H1 (cell line): ENCODE measurements around the gene SLC39A8. TPM values are rescaled to one million over a fixed set of nuclear protein-coding genes. Genes with fewer than 3 reads are reported as not detected.

ENCODE experiments used
- CTCF ChIA-PET: fragments of 300-600 bp; sonication (Branson Sonifier 250); formaldehyde crosslinking; loops from one replicate; lab custom pipeline; 2021; ENCODE audit not compliant: partially characterized antibody; lab: Charles Lee
- POLR2A ChIA-PET: fragments of 300-600 bp; sonication (Branson Sonifier 250); formaldehyde crosslinking; loops from one replicate; lab custom pipeline; 2021; ENCODE audit warnings: inconsistent platforms; ENCODE audit not compliant: partially characterized antibody; lab: Charles Lee
- DNase-seq, 2 experiments: peaks; one replicate each; pipeline versions ENCODE4 v3.0.0 to v3.0.0-alpha.2; 2010 to 2022; ENCODE audit warnings: low spot score in 2 of 2, low read depth in 1 of 2, mixed read lengths in 1 of 2
- FAIRE-seq: peaks from 2 replicates; lab custom pipeline; 2011; peaks lifted over from hg19 to GRCh38; lab: Jason Lieb, UNC
- H2AFZ ChIP-seq: 2 replicates; pipeline ENCODE4 v1.8.1; 2012; ENCODE audit warnings: low read length, inconsistent platforms
- H2AK5ac ChIP-seq: 2 replicates; pipeline ENCODE4 v1.6.1; 2013; ENCODE audit warnings: low read depth, low read length
- H2BK120ac ChIP-seq: replicated peaks from 2 replicates; pipeline ENCODE3; 2013; ENCODE audit warnings: low read depth, low read length, inconsistent platforms
- H2BK12ac ChIP-seq: 2 replicates; pipeline ENCODE4 v1.6.1; 2013; ENCODE audit warnings: low read depth, low read length
- H2BK15ac ChIP-seq: 2 replicates; pipeline ENCODE4 v1.6.1; 2013; ENCODE audit warnings: low read length
- H2BK20ac ChIP-seq: 2 replicates; pipeline ENCODE4 v1.6.1; 2013; ENCODE audit warnings: low read length
- H2BK5ac ChIP-seq: 2 replicates; pipeline ENCODE4 v1.6.1; 2013; ENCODE audit warnings: low read depth, low read length
- H3K14ac ChIP-seq: 2 replicates; pipeline ENCODE4 v1.6.1; 2013; ENCODE audit warnings: inconsistent platforms; ENCODE audit not compliant: insufficient read length
- H3K18ac ChIP-seq: 2 replicates; pipeline ENCODE4 v1.6.1; 2013; ENCODE audit warnings: low read length; ENCODE audit errors: extremely low read depth
- H3K23ac ChIP-seq: 2 replicates; pipeline ENCODE4 v1.6.1; 2013; ENCODE audit warnings: inconsistent platforms; ENCODE audit not compliant: insufficient read length
- H3K23me2 ChIP-seq: 2 replicates; pipeline ENCODE4 v1.6.1; 2013; ENCODE audit warnings: low read depth, low read length
- H3K27ac ChIP-seq: 2 replicates; pipeline ENCODE4 v1.6.1; 2011; ENCODE audit warnings: low read depth, low read length, inconsistent platforms
- H3K27me3 ChIP-seq, 4 experiments: replicated peaks in 1 of 4; 1 replicate in 1 of 4; 2 replicates in 3 of 4; pipeline versions ENCODE4 v1.6.1 to v1.8.1; 2011 to 2013; ENCODE audit warnings: low read length in 3 of 4, mild to moderate bottlenecking in 3 of 4, inconsistent platforms in 2 of 4, mixed read lengths in 2 of 4, moderate library complexity in 1 of 4; ENCODE audit not compliant: control insufficient read depth in 3 of 4, insufficient read depth in 3 of 4; ENCODE audit errors: extremely low read depth in 1 of 4
- H3K36me3 ChIP-seq, 4 experiments: 2 replicates each; pipeline versions ENCODE4 v1.6.1 to v1.8.1; 2011 to 2013; ENCODE audit warnings: mild to moderate bottlenecking in 4 of 4, low read length in 3 of 4, moderate library complexity in 2 of 4, control low read depth in 1 of 4, inconsistent platforms in 1 of 4; ENCODE audit not compliant: insufficient read depth in 4 of 4, control insufficient read depth in 2 of 4
- H3K4ac ChIP-seq: replicated peaks from 2 replicates; pipeline ENCODE3; 2013; ENCODE audit warnings: low read length, low read depth, mixed read lengths, inconsistent platforms; ENCODE audit not compliant: insufficient read length
- H3K4me1 ChIP-seq, 4 experiments: replicated peaks in 1 of 4; 1 replicate in 1 of 4; 2 replicates in 3 of 4; pipeline versions ENCODE4 v1.6.1 to v1.8.1; 2011 to 2013; ENCODE audit warnings: low read length in 3 of 4, inconsistent platforms in 2 of 4, mixed read lengths in 1 of 4; ENCODE audit not compliant: insufficient read depth in 4 of 4, control insufficient read depth in 3 of 4
- H3K4me2 ChIP-seq, 2 experiments: 2 replicates each; pipeline versions ENCODE4 v1.6.1 to v1.8.1; 2011 to 2013; ENCODE audit warnings: low read depth in 2 of 2, low read length in 2 of 2, control low read depth in 1 of 2, inconsistent platforms in 1 of 2, mild to moderate bottlenecking in 1 of 2; ENCODE audit not compliant: insufficient read depth in 1 of 2
- H3K4me3 ChIP-seq, 4 experiments: fragments of 200-600, 300-600 bp in 1 of 4; sonication (generic), shearing (Covaris generic), sonication (Bioruptor Twin) in 1 of 4; 2 replicates each; pipeline versions ENCODE4 v1.5.1 to v1.8.1; 2011 to 2016; ENCODE audit warnings: low read length in 4 of 4, low read depth in 3 of 4, control low read depth in 2 of 4, inconsistent platforms in 2 of 4, mild to moderate bottlenecking in 2 of 4, mixed read lengths in 1 of 4, moderate library complexity in 1 of 4; ENCODE audit not compliant: insufficient read depth in 2 of 4; ENCODE audit errors: extremely low read depth in 1 of 4
- H3K56ac ChIP-seq: replicated peaks from 2 replicates; pipeline ENCODE3; 2013; ENCODE audit warnings: low read depth, mild to moderate bottlenecking, mixed read lengths, low read length, inconsistent platforms; ENCODE audit not compliant: insufficient read length
- H3K79me1 ChIP-seq: 2 replicates; pipeline ENCODE4 v1.6.1; 2013; ENCODE audit warnings: low read depth, low read length, control low read depth
- H3K79me2 ChIP-seq, 2 experiments: 2 replicates each; pipeline versions ENCODE4 v1.6.1 to v1.8.1; 2012 to 2013; ENCODE audit warnings: low read length in 2 of 2, mild to moderate bottlenecking in 2 of 2, inconsistent platforms in 1 of 2; ENCODE audit not compliant: insufficient read depth in 2 of 2, control insufficient read depth in 1 of 2
- H3K9ac ChIP-seq, 4 experiments: replicated peaks in 1 of 4; 1 replicate in 1 of 4; 2 replicates in 3 of 4; pipeline versions ENCODE4 v1.6.1 to v1.8.1; 2011 to 2013; ENCODE audit warnings: low read depth in 3 of 4, low read length in 3 of 4, control low read depth in 2 of 4, mild to moderate bottlenecking in 2 of 4, moderate library complexity in 2 of 4, inconsistent platforms in 1 of 4; ENCODE audit errors: extremely low read depth in 1 of 4
- H3K9me3 ChIP-seq, 2 experiments: 2 replicates each; pipeline versions ENCODE4 v1.6.1 to v1.8.1; 2012 to 2013; ENCODE audit warnings: mild to moderate bottlenecking in 2 of 2, moderate library complexity in 2 of 2, control low read depth in 1 of 2, inconsistent platforms in 1 of 2, low read depth in 1 of 2, low read length in 1 of 2, mixed read lengths in 1 of 2; ENCODE audit not compliant: insufficient read depth in 2 of 2
- H4K20me1 ChIP-seq, 2 experiments: replicated peaks in 1 of 2; 2 replicates each; pipeline versions ENCODE3 to v1.8.1; 2011 to 2013; ENCODE audit warnings: inconsistent platforms in 2 of 2, low read length in 2 of 2, mild to moderate bottlenecking in 1 of 2; ENCODE audit not compliant: insufficient read depth in 2 of 2, control insufficient read depth in 1 of 2
- H4K5ac ChIP-seq: 2 replicates; pipeline ENCODE4 v1.6.1; 2013; ENCODE audit warnings: low read length, low read depth, mixed read lengths, inconsistent platforms; ENCODE audit not compliant: insufficient read length
- H4K8ac ChIP-seq: 2 replicates; pipeline ENCODE4 v1.8.0; 2013; ENCODE audit warnings: mild to moderate bottlenecking, moderate library complexity, low read length, inconsistent platforms; ENCODE audit not compliant: insufficient read depth; ENCODE audit errors: extremely low read depth
- H4K91ac ChIP-seq: replicated peaks from 2 replicates; pipeline ENCODE3; 2013; ENCODE audit warnings: low read length, mixed read lengths, inconsistent platforms; ENCODE audit not compliant: insufficient read length
- BRCA1 ChIP-seq: IDR thresholded peaks from 2 replicates; pipeline ENCODE4 v1.6.1; 2012; ENCODE audit warnings: low read depth, low read length, improper control_type of control experiment
- CBX5 ChIP-seq: fragments of 300-800, 300-1000 bp; sonication (generic); IDR thresholded peaks from 2 replicates; pipeline ENCODE4 v1.7.1; 2016; ENCODE audit warnings: antibody characterized with exemption, low read length, low read depth
- CHD2 ChIP-seq: IDR thresholded peaks from 2 replicates; pipeline ENCODE4 v1.6.1; 2012; ENCODE audit warnings: low read length, improper control_type of control experiment
- GTF2F1 ChIP-seq: IDR thresholded peaks from 2 replicates; pipeline ENCODE4 v1.6.1; 2012; ENCODE audit warnings: low read depth, low read length, improper control_type of control experiment, borderline replicate concordance
- JUN ChIP-seq: IDR thresholded peaks from 2 replicates; pipeline ENCODE4 v1.6.1; 2011; ENCODE audit warnings: low read depth, mild to moderate bottlenecking, improper control_type of control experiment, low read length
- KDM4A ChIP-seq: IDR thresholded peaks from one replicate; pipeline ENCODE4 v1.7.1; 2012; ENCODE audit warnings: low read depth, mild to moderate bottlenecking, moderate library complexity, low read length, inconsistent platforms; ENCODE audit not compliant: severe bottlenecking
- RBBP5 ChIP-seq: IDR thresholded peaks from 2 replicates; pipeline ENCODE4 v1.7.1; 2012; ENCODE audit warnings: low read depth, mild to moderate bottlenecking, inconsistent platforms, low read length, moderate library complexity, borderline replicate concordance
- RFX5 ChIP-seq: IDR thresholded peaks from 2 replicates; pipeline ENCODE4 v1.6.1; 2011; ENCODE audit warnings: low read depth, low read length, improper control_type of control experiment, borderline replicate concordance
- RXRA ChIP-seq: IDR thresholded peaks from 2 replicates; pipeline ENCODE4 v1.6.1; 2011; ENCODE audit warnings: low read depth, mild to moderate bottlenecking, low read length, moderate library complexity; ENCODE audit not compliant: insufficient read depth
- SP2 ChIP-seq: IDR thresholded peaks from 2 replicates; pipeline ENCODE4 v1.6.1; 2012; ENCODE audit warnings: mild to moderate bottlenecking, low read length, inconsistent platforms
- SP4 ChIP-seq: IDR thresholded peaks from 2 replicates; pipeline ENCODE4 v1.6.1; 2012; ENCODE audit warnings: low read length, inconsistent platforms
- TAF1 ChIP-seq: IDR thresholded peaks from 2 replicates; pipeline ENCODE4 v1.6.1; 2011; ENCODE audit warnings: mild to moderate bottlenecking, low read depth, low read length
- TEAD4 ChIP-seq: IDR thresholded peaks from 2 replicates; pipeline ENCODE4 v1.6.1; 2012; ENCODE audit warnings: low read depth, low read length, inconsistent platforms, mixed read lengths
- USF2 ChIP-seq: IDR thresholded peaks from 2 replicates; pipeline ENCODE4 v1.6.1; 2011; ENCODE audit warnings: low read length, improper control_type of control experiment
- polyA plus RNA-seq, 7 experiments: library from polyadenylated mRNA; depleted of rRNA in 3 of 7; stranded (reverse) in 5 of 7; unstranded in 2 of 7; fragments of >200 nt in 5 of 7; fragments of 200-250 nt in 2 of 7; gene quantifications; 1 replicate in 5 of 7; 2 replicates in 1 of 7; 4 replicates in 1 of 7; pipeline versions ENCODE4 v1.2.1 to v1.2.3, GENCODE V29; 2011 to 2013; ENCODE audit warnings: missing spikeins in 2 of 7, mixed read lengths in 2 of 7
- total RNA-seq: library from RNA; stranded (reverse); fragmentation: NEBNext Ultra II Directional; extraction: Animal tissue kit (Norgen Biotek cat#: 25700); gene quantifications from 2 replicates; pipeline ENCODE4 v1.2.1, GENCODE V29; 2021
- TF ChIP-seq, protein P1 (sequence below): IDR thresholded peaks from 2 replicates; pipeline ENCODE4 v1.6.1; 2012; ENCODE audit warnings: inconsistent platforms

The SLC39A8 gene
- total and polyA plus RNA-seq, 2 of the 8 experiments (the other 6 are each of a cell fraction or from before 2014, with no cell fraction given) = 6.4 to 38.7 TPM

DNA sequence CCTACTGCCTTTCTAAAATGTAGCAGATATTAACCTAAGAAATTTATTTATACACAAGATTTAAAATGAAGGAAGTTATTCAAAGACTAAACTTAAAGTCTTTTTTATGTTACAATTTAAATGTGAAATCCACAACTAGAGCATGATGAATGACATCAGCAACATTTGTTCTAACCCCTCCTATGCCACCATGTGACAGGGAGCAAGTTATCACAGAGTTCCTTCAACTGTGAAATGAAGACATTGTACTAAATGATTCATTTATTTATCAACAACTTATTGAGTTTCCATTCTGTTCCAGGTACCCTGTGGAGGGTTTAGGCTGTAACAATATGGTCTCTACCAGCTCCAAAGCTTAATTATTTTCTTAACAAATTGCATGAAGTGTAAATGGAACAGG, 76.9 kb downstream of the SLC39A8 start:
- Histone ChIP-seq H2AK5ac (no peak overlapping the region), H3K23ac (no peak overlapping the region), H3K18ac (no peak overlapping the region), H3K79me1 (no peaks in the 10 kb centered on the region), H3K14ac (no peak overlapping the region), H3K4me1 (no peaks in the 10 kb centered on the region), H2AFZ (no peak overlapping the region), H3K27me3 (no peaks in the 10 kb centered on the region), H3K4me3 (no peak overlapping the region), H3K9ac (no peak overlapping the region), H3K9me3 (no peaks in the 10 kb centered on the region), H4K8ac (no peak overlapping the region), H2BK15ac (no peak overlapping the region), H2BK20ac (no peak overlapping the region), H3K79me2 (no peaks in the 10 kb centered on the region), H3K36me3 (no peaks in the 10 kb centered on the region), H2BK12ac (no peak overlapping the region), H3K4me2 (no peak overlapping the region), H2BK5ac (no peak overlapping the region), H3K23me2 (no peaks in the 10 kb centered on the region; the same call in 1 of the 2 replicates), H2BK120ac (no peak overlapping the region), H3K4ac (no peak overlapping the region), H4K20me1 (no peaks in the 10 kb centered on the region), H4K91ac (no peak overlapping the region), H4K5ac (no peak overlapping the region), H3K27ac (no peak overlapping the region), H3K56ac (no peak overlapping the region)
- FAIRE-seq (no peak), DNase-seq (no peak)
- ChIA-PET POLR2A (no interaction called here), CTCF (interaction anchor here (0.9 kb wide), 1 partner anchor 31 kb away, joined by 3 read pairs; no protein-coding TSS in a partner anchor)
- TF ChIP-seq RXRA = no peak
- no peak for TF ChIP-seq TEAD4
- TF ChIP-seq CHD2 = no peak
- TF ChIP-seq, protein P1, sequence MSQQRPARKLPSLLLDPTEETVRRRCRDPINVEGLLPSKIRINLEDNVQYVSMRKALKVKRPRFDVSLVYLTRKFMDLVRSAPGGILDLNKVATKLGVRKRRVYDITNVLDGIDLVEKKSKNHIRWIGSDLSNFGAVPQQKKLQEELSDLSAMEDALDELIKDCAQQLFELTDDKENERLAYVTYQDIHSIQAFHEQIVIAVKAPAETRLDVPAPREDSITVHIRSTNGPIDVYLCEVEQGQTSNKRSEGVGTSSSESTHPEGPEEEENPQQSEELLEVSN = no peak
- no peak for TF ChIP-seq USF2
- no peak for TF ChIP-seq RFX5
- no peak for TF ChIP-seq BRCA1
- TF ChIP-seq CBX5 = no peak
- no peak for TF ChIP-seq SP4
- no peak for TF ChIP-seq SP2
- no peak for TF ChIP-seq RBBP5
- TF ChIP-seq GTF2F1 = no peak
- TF ChIP-seq JUN = no peak
- no peak for TF ChIP-seq TAF1
- TF ChIP-seq KDM4A = no peak
